Measurements from ENCODE around the gene KIFC3.

Gene KIFC3

GRCh38 chr16:57765160-57765728, 37.0 kb downstream of the KIFC3 start:
- no peak for DNase-seq (ENCODE audit: low read depth, low spot score)

- DNase-seq (ENCODE audit: low read depth, low spot score): no peak
Measured at GRCh38 chr16:57764341-57765159, 37.7 kb downstream of the KIFC3 start.

GRCh38 chr16:57764006-57764340, 38.3 kb downstream of the KIFC3 start:
- no peak for DNase-seq (ENCODE audit: low read depth, low spot score)

GRCh38 chr16:57763285-57764005, 38.8 kb downstream of the KIFC3 start:
- DNase-seq (ENCODE audit: low read depth, low spot score): no peak

- no peak for DNase-seq (ENCODE audit: low read depth, low spot score)
Measured at GRCh38 chr16:57762365-57763040, 39.8 kb downstream of the KIFC3 start.

DNA sequence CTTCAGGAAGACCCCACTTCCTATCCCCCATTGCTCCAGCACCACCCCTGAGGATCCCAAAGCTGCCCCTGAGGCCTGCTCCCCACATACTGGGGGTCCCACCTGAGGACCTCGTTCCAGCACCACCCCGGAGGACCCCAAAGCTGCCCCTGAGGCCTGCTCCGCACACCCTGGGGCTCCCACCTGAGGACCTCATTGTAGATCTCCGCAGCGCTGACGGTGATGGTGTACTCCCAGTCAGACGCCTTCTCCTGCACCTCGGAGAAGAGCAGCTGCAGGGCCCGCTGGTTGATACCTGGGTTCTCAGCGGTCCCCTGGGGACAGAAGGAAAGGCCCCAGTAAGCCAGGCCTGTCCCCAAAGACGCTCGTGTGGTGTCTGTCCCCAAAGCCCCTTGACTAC, 40.3 kb downstream of the KIFC3 start:
- DNase-seq (ENCODE audit: low read depth, low spot score): no peak

DNA sequence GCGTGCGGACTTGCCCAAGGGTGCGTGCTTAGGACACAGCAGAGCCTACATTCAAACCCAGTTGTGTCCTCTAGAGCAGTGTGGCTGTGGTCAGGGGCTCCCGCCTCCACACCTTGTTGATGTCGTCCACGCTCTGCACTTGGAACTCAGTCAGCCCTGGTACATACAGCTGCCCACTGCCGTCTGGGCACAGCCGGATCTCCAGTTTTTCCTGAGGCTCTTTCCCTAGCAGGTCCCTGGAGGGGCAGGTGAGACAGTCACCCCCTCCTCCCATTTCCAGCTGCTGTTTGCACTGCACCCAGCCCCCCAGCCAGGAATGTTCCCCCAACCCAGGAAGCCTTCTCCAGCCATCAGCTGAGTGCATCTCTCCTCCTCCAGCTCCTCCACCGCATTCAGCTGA, 41.0 kb downstream of the KIFC3 start:
- DNase-seq (ENCODE audit: low read depth, low spot score): no peak

- no peak for DNase-seq (ENCODE audit: low read depth, low spot score)
Measured at GRCh38 chr16:57760357-57761160, 41.7 kb downstream of the KIFC3 start.

DNA sequence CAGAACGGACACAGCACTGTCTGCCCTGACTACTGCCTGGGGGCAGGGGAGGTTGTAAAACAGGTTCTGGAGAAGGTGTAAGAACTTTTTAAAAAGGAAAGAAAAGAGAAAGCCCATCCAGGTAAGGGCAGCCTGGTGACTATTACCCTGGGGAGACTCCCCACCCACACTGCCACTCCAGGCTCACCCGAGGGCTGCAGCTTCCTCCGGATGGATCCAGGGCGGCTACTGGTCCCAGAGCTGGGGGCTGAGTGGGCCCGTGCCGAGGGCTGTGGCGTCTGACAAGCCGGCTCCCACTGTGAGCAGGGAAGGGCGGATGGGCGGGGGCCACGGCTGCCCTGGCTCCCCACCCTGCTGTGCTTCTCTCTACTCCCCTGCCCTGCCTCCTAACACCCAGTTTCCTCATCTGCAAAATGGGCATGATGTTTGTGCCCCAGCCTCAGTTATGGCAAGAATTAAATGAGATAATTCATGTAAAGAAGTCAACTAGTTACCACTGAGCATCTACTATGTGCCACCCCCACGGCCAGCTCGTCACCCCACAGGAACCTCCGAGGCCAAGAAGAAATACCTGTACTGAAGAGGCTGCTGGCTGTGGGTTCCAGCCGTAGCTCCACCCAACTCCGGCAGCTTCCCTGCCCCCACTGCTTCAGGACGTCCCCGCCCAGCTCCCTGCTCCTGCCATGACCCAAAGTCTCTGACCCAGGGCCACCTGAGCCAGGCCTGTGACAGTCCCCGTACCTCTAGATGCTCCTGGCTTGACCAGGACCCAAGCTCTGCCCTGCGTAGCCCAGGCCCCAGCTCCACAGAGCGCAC, 42.5 kb downstream of the KIFC3 start:
- no peak for DNase-seq (ENCODE audit: low read depth, low spot score)

DNA sequence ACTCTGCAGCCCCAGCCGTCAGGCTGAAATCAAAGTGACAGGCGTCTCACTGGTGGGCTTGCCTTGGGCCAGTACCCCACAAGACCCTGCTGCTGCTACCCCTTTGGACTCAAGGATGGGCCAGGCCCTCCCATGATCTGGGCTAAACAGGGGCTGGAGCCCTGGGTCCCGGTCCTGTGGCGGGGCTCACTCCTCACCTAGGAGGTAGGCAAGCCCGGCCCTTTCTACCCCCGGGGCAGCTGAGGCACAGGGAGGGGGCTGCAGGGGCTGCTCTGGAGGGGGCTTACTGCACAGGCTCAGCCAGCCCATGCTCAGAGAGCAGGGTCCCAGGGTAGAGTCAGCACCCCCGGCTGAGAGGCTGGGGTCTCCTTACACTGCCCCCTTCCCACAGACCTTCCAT, 43.2 kb downstream of the KIFC3 start:
- no peak for DNase-seq (ENCODE audit: low read depth, low spot score)

- no peak for DNase-seq (ENCODE audit: low read depth, low spot score)
Measured at GRCh38 chr16:57758331-57759117, 43.8 kb downstream of the KIFC3 start.

DNA sequence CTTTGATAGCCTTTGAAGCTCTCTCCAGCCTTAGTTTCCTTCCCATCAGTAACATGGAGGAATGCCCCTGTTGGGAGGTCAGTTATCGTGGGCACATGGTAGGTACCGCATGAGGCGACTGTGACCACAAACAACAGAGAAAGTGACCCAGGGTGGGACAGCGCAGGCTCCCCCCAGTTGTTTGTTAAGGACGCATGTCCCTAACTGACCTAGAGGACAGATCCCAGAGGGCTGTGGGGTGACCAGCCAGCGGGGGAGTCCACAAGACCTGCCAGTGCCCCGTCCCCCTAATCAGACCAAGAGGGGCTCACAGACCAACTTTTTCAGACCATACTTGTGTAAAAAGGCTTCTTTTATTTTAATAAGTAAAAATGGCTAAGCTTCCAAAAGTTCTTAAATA, 44.4 kb downstream of the KIFC3 start:
- DNase-seq (ENCODE audit: low read depth, low spot score): no peak

- peak; percentile 49 for DNase-seq (ENCODE audit: low read depth, low spot score)
Measured at GRCh38 chr16:57757326-57757786, 44.9 kb downstream of the KIFC3 start.

DNA sequence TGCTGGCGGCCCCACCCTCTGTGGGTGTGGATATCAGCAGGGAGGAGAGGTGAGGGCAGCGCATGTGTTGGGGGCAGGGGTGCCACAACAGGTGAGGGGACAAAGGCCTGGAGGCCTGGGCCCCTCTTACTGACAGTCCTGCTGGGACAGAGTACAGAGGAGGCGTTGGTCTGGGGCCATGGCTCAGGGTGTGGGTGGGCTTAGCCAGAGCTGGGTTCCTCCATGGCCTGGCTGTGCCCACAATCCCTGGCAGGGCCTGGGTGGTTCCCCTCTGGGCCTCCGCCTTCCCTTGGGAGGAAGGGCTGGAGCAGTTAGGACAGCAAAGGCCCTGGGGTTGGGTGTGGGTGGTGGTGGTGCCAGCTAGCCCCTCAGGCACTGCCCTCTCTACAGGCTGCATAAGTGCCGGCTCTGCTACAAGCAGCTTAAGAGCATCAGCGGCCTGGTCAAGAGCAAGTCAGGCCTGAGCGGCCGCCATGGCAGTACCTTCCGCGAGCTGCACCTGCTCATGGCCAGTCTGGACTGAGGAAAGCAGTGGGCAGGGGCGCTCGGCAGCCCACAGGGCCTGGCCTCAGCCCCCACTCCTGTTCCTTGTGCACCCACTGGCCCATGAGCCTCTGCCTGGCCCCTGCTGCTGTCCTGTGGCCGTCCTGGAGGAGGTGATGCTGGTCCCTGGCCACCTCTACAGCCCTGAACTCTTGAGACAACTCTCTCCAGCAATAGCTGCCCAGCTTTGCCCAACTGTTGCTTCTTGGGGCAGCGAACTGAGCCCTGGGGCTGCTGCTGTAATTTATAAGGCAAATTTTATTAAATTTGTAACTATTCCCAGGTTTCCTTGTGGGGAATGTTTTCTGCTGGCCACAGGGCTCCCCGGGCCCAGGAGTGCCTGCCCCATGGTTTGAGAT, 45.6 kb downstream of the KIFC3 start:
- DNase-seq (ENCODE audit: low read depth, low spot score): no peak

- DNase-seq (ENCODE audit: low read depth, low spot score): no peak
Measured at GRCh38 chr16:57755726-57756423, 46.4 kb downstream of the KIFC3 start.

GRCh38 chr16:57755061-57755684, 47.1 kb downstream of the KIFC3 start:
- DNase-seq (ENCODE audit: low read depth, low spot score): no peak

DNA sequence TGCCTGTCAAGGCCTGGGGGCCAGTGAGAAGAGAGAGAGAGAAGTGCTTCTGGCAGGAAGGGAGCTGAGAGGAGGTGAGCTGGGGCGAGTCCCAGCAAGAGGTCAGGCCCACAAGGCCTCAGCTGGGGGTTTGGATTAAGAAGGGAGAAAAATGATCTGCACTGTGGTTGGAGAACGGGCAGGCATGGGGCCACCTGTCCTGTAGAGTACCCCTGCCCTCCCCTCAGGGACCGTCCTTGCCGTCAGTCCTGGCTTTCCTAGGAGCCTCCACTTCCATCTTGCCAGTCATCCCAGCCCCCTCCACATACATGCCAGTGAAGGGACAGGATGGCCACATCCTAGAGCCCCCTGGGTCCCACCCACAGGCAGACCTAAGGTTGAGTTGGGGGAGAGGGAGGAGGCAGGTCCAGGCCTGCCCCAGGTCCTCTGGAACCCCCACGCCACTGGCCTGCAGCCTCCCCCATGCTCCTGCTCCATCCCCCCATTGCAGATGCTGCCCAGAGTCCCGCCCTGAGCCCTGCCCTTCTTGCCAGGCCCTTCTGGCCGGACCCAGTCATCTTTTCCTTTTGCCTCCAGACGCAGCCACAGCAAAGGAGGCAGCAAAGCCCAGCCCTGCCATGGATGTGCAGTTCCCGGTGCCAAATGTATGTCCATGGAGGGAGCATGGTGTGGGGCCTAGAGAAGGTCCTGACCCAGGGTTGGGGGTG, 47.8 kb downstream of the KIFC3 start:
- no peak for DNase-seq (ENCODE audit: low read depth, low spot score)

Measured in smooth muscle cell of the brain vasculature (primary cell).